Measurements from ENCODE around the gene ARHGEF33. TPM values are rescaled to one million over a fixed set of nuclear protein-coding genes. Genes with fewer than 3 reads are reported as not detected.

The ARHGEF33 gene
- polyA plus RNA-seq (2011; rRNA removed) (0.22 and 0.23 TPM in 2 replicates), polyA plus RNA-seq (2017; fragmentation: RNase III; extraction: RNeasy Plus Mini Kit Qiagen cat#74134 plus additional on column Dnase treatment) (0.08 to 0.22 TPM (median 0.14 TPM) in 3 replicates), polyA minus RNA-seq (2011; rRNA and poly(A)+ RNA removed) (0.08 and 0.10 TPM in 2 replicates)
- polyA plus RNA-seq (2012; cell fraction: cytosol; rRNA removed): 0.03 TPM in 2 replicates
- 0.16 and 0.18 TPM in 2 replicates for polyA plus RNA-seq (2012; cell fraction: nucleus; rRNA removed)

DNA sequence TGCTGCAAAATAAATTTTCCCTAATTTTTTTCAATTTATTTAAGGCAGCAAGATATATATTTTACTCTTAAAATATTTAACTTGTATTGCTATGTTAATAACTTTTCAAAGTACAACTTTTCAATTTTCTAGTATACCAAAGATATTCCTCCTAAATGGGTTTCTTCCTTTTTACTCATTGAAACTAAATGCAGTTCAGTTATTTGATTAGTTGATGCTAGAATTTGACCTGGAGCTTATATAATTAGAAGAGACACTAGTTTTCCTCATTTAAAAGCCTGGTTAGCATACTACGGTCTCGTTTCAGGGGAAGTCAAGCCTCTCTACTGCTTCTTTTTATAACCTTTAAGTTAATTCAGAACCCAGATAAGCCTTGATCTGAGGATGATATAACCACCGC is at the start of gene ARHGEF33:
TSS of gene ARHGEF33 (plus strand) at position 301 of the 400 bp plus-strand sequence. CDS start 29,573 bp downstream, outside the sequence.
- Histone ChIP-seq H3K9me3 (no peaks in the 10 kb centered on the region), H3K27ac (no peak within 1 kb of the TSS), H3K4me1 (no peaks in the 10 kb centered on the region), H3K4me2 (no peak within 1 kb of the TSS), H3K4me3 (no peak within 1 kb of the TSS)
- no peak for DNase-seq (ENCODE audit: low read depth in 1 of 2, low spot score in 1 of 2)
- no peak for FAIRE-seq
- TF ChIP-seq HDAC2 (IDR thresholded peaks at IDR 0.05): no peak
- no peak for TF ChIP-seq GATA3 (IDR thresholded peaks at IDR 0.05; ENCODE audit: borderline replicate concordance)
- no peak for TF ChIP-seq NPAS2 (CRISPR knock-in tag; IDR thresholded peaks at IDR 0.05; ENCODE audit: borderline replicate concordance)
- TF ChIP-seq HOXB5 (CRISPR knock-in tag; IDR thresholded peaks at IDR 0.05): no peak
- no peak for TF ChIP-seq ZSCAN20 (CRISPR knock-in tag; IDR thresholded peaks at IDR 0.05)
- TF ChIP-seq HOXB13 (CRISPR knock-in tag; IDR thresholded peaks at IDR 0.05; ENCODE audit: low read depth): no peak
- TF ChIP-seq ZFP36 (IDR thresholded peaks at IDR 0.05; ENCODE audit: borderline replicate concordance, partially characterized antibody): no peak
- TF ChIP-seq PHF8 (IDR thresholded peaks at IDR 0.05; ENCODE audit: borderline replicate concordance, low read depth): no peak
- TF ChIP-seq RFX5 (IDR thresholded peaks at IDR 0.05): no peak
- ChIA-PET CTCF (no interaction called here), POLR2A (no interaction called here)
- ATAC-seq: no peak
- WGBS (ENCODE audit: missing lambda C conversion rate): 70% methylated on average over 3 of the region's 3 CpGs

DNA sequence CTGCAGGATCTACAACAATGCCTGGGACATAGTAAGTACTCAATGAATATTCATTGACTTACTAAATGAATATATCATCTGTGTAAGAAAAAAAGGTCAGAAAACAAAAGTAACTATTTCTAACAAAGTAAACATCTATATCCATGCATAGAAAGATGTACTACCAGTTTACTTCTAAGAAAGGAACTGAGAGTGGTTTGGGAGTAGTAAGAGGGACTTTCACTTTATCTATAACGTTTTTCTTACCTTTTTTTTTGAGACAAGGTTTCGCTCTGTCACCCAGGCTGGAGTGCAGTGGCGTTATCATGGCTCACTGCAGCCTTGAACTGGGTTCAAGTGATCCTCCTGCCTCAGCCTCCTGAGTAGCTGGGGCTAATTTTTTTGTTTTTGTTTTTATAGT is 39.6 kb upstream of the ARHGEF33 start:
- ATAC-seq (no peak), DNase-seq (ENCODE audit: low read depth in 1 of 2, low spot score in 1 of 2) (no peak), FAIRE-seq (no peak)
- no peak overlapping the region for H3K27ac ChIP-seq
- no peaks in the 10 kb centered on the region for H3K4me1 ChIP-seq
- ChIA-PET POLR2A (no interaction called here), CTCF (interaction anchor here (0.6 to 1.2 kb wide), 3 partner anchors 15 to 490 kb away, joined by 3 read pairs; no protein-coding TSS in a partner anchor)
- 85% methylated on average over 3 of the region's 3 CpGs for WGBS (ENCODE audit: missing lambda C conversion rate)
- no peak overlapping the region for H3K4me2 ChIP-seq
- TF ChIP-seq CBX2 (IDR thresholded peaks at IDR 0.05; ENCODE audit: borderline replicate concordance, low read depth) (no peak), RNF2 (IDR thresholded peaks at IDR 0.05; ENCODE audit: borderline replicate concordance, low read depth) (no peak), TFCP2L1 (CRISPR knock-in tag; IDR thresholded peaks at IDR 0.05) (no peak), BHLHE40 (IDR thresholded peaks at IDR 0.05; ENCODE audit: low read depth, low read length) (no peak), JUNB (IDR thresholded peaks at IDR 0.05) (no peak), MAZ (IDR thresholded peaks at IDR 0.05; ENCODE audit: borderline replicate concordance, low read depth, low read length) (no peak), GATA3 (IDR thresholded peaks at IDR 0.05; ENCODE audit: borderline replicate concordance) (no peak), ZC3H11A (IDR thresholded peaks at IDR 0.05) (no peak), EHMT2 (IDR thresholded peaks at IDR 0.05; ENCODE audit: low read depth) (no peak), MYC (IDR thresholded peaks at IDR 0.05; ENCODE audit: borderline replicate concordance, low read length) (no peak), CBX8 (IDR thresholded peaks at IDR 0.05) (no peak)
- TF ChIP-seq, protein P1, sequence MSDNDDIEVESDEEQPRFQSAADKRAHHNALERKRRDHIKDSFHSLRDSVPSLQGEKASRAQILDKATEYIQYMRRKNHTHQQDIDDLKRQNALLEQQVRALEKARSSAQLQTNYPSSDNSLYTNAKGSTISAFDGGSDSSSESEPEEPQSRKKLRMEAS (IDR thresholded peaks at IDR 0.05): no peak
- TF ChIP-seq, protein P2, sequence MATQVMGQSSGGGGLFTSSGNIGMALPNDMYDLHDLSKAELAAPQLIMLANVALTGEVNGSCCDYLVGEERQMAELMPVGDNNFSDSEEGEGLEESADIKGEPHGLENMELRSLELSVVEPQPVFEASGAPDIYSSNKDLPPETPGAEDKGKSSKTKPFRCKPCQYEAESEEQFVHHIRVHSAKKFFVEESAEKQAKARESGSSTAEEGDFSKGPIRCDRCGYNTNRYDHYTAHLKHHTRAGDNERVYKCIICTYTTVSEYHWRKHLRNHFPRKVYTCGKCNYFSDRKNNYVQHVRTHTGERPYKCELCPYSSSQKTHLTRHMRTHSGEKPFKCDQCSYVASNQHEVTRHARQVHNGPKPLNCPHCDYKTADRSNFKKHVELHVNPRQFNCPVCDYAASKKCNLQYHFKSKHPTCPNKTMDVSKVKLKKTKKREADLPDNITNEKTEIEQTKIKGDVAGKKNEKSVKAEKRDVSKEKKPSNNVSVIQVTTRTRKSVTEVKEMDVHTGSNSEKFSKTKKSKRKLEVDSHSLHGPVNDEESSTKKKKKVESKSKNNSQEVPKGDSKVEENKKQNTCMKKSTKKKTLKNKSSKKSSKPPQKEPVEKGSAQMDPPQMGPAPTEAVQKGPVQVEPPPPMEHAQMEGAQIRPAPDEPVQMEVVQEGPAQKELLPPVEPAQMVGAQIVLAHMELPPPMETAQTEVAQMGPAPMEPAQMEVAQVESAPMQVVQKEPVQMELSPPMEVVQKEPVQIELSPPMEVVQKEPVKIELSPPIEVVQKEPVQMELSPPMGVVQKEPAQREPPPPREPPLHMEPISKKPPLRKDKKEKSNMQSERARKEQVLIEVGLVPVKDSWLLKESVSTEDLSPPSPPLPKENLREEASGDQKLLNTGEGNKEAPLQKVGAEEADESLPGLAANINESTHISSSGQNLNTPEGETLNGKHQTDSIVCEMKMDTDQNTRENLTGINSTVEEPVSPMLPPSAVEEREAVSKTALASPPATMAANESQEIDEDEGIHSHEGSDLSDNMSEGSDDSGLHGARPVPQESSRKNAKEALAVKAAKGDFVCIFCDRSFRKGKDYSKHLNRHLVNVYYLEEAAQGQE (IDR thresholded peaks at IDR 0.05): no peak
- TF ChIP-seq, protein P3, sequence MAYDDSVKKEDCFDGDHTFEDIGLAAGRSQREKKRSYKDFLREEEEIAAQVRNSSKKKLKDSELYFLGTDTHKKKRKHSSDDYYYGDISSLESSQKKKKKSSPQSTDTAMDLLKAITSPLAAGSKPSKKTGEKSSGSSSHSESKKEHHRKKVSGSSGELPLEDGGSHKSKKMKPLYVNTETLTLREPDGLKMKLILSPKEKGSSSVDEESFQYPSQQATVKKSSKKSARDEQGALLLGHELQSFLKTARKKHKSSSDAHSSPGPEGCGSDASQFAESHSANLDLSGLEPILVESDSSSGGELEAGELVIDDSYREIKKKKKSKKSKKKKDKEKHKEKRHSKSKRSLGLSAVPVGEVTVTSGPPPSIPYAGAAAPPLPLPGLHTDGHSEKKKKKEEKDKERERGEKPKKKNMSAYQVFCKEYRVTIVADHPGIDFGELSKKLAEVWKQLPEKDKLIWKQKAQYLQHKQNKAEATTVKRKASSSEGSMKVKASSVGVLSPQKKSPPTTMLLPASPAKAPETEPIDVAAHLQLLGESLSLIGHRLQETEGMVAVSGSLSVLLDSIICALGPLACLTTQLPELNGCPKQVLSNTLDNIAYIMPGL (CRISPR knock-in tag; IDR thresholded peaks at IDR 0.05; ENCODE audit: borderline replicate concordance): no peak
- no peak overlapping the region for H3K4me3 ChIP-seq
- no peaks in the 10 kb centered on the region for H3K9me3 ChIP-seq

All from A549 (cell line).